ENCODE measurements around the gene NTF3. TPM values are rescaled to one million over a fixed set of nuclear protein-coding genes. Genes with fewer than 3 reads are reported as not detected.

NTF3 gene
- total and polyA plus RNA-seq, 9 of the 15 experiments (the other 6 are each of a cell fraction or from before 2014, with no cell fraction given): not detected

- DNase-seq (ENCODE audit: extremely low read depth in 1 of 4, low spot score in 3 of 4) (no peak), FAIRE-seq (no peak), ATAC-seq (no peak)
- Histone ChIP-seq H2AFZ (ENCODE audit: low read depth, low read length) (no peak overlapping the region), H3K9me1 (ENCODE audit: control insufficient read depth, insufficient read depth, low read length) (no peaks in the 10 kb centered on the region), H3K27ac (ENCODE audit: extremely low read depth, low read depth, low read length) (no peak overlapping the region), H3K9me3 (replicated peaks; ENCODE audit: control insufficient read depth, insufficient read depth, low read depth, low read length) (no peaks in the 10 kb centered on the region), H3K9ac (ENCODE audit: insufficient read depth in 1 of 2, low read depth in 2 of 2, low read length in 2 of 2) (no peak overlapping the region), H4K20me1 (replicated peaks; ENCODE audit: control insufficient read depth, insufficient read depth, low read length) (no peaks in the 10 kb centered on the region), H3K27me3 (ENCODE audit: control insufficient read depth in 2 of 2, insufficient read depth in 2 of 2, low read length in 2 of 2) (peaks cover 8 to 32% of the 10 kb centered on the region in 2 experiments), H3K4me2 (ENCODE audit: insufficient read depth, low read length) (no peak overlapping the region), H3K36me3 (ENCODE audit: control insufficient read depth, insufficient read depth, low read length) (no peaks in the 10 kb centered on the region), H3K4me3 (no peak overlapping the region), H3K4me1 (replicated peaks in 1 of 2; ENCODE audit: control insufficient read depth in 2 of 2, insufficient read depth in 2 of 2, low read length in 2 of 2) (no peaks in the 10 kb centered on the region), H3K79me2 (ENCODE audit: control insufficient read depth, insufficient read depth, low read length) (no peaks in the 10 kb centered on the region)
- POLR2A ChIA-PET: no interaction called here
- BruUV-seq (replicated peaks): no TSS peak
- in situ Hi-C loops (cut with MboI) (no loop called here), intact Hi-C loops (cut with micrococcal nuclease) (no loop called here)
- CTCF ChIA-PET (ENCODE audit: low intra/inter-chr PET ratio): no interaction called here
- 8% methylated on average over 22 of the region's 28 CpGs for WGBS (ENCODE audit: insufficient coverage, low coverage, missing lambda C conversion rate)
- TF ChIP-seq KDM2B (CRISPR knock-in tag; IDR thresholded peaks at IDR 0.05) (no peak), CTCF (IDR thresholded peaks at IDR 0.05 in 2 of 3, conservative IDR thresholded peaks at IDR 0.05 in 1 of 3; ENCODE audit: insufficient read depth in 2 of 3, low read depth in 1 of 3, low read length in 3 of 3) (no peak), ZNF586 (CRISPR knock-in tag; conservative IDR thresholded peaks at IDR 0.05) (no peak), DEAF1 (CRISPR knock-in tag; IDR thresholded peaks at IDR 0.05) (no peak), ZFP1 (CRISPR knock-in tag; IDR thresholded peaks at IDR 0.05) (no peak), CCNT2 (IDR thresholded peaks at IDR 0.05; ENCODE audit: borderline replicate concordance, extremely low read depth, insufficient read length, low read depth, low read length) (no peak), BDP1 (IDR thresholded peaks at IDR 0.05; ENCODE audit: insufficient read depth, insufficient read length) (no peak), RERE (CRISPR knock-in tag; IDR thresholded peaks at IDR 0.05; ENCODE audit: borderline replicate concordance) (no peak), FIP1L1 (IDR thresholded peaks at IDR 0.05; ENCODE audit: low read depth, low read length, poor library complexity, severe bottlenecking) (no peak)
Observed at GRCh38 chr12:5494343-5494742, 62.4 kb downstream of the NTF3 start.

Data from K562 (cell line).